HG02678 (cell line): ENCODE results near the gene ZNF672.
"Not testable (repeated sequence)": the region's sequence is repeated elsewhere in the genome, so short reads cannot be mapped to it uniquely, and the experiment has no call there.

Experiments
- ATAC-seq: cut with Tn5 transposase; IDR thresholded peaks from one replicate; pipeline ENCODE4 v1.9.1; 2021; ENCODE audit warnings: mild to moderate bottlenecking, moderate library complexity; ENCODE audit not compliant: unreplicated experiment

ZNF672 gene

DNA sequence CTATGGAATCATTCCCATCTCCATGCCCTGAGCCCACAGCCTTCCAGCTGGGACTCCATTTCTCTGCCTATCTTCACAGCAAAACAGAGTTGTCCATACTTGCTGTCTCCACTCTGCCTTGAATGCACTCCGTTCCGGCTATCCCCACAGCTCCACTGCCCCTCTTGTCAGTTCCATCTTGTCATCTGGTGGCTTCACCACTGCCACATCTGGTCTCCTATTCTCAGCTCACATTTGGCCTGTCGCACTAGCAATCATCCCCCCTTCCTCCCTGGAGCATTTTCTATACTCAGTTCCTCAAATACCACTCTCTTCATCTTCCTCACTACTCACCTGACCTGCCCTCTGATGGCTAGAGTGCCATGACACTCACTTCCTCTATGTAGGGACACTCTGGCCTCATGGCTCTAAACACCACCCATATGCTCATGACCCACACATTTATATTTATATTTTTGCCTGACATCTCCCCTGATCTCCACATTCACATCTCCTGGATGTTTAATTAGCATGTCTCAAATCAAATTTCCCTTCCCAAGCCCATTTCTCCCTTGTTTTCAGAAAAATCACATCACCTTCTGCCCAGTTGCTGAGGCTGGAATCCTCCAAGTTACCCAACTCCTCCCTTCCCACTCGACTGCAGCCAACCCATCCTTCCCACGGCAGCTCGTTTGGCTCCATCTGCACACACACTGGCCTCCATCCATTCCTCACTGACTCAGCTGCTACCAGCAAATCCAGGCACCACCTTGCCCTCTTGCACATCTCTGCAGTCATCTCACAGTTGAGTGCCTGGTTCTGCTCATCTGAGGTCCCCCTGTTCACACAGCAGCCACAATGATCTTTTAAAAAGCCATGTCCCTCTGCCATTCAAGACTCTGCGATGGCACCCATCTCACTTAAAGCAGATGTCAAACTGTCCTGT is 14.7 kb downstream of the ZNF672 start:
- no peak for ATAC-seq

DNA sequence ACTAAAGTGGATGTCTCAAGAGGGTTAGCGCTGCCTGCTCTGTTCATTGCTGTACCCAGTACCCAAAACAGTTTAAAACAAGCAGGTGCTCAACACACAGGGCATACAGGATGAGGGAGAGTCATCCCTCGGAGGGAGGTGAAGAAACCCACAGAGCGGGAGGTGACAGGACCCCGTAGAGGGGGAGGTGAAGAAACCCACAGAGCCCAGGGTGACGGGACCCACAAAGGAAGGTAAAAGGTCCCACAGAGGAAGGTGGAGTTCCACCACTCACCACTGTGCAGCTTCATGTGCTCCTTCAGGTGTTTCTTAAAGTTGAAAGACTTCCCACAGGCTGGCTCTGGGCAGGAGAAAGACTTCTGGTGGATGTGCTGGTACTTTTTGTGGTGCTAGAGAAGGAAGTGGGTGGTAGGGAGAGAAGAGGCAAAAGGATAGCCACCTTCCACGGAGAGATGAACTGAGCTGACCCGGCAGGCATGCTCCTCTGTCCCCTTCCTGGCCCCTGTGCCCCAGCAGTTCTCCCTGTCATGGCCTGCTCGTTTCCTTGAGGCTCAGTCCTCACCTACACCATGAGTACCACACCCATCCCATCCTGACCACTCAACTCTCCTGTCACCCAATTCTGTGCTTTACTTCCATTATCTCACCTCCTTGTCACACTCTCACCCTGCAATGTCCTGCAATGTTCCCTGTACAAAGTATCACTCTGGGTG is 15.8 kb downstream of the ZNF672 start:
- ATAC-seq = no peak

DNA sequence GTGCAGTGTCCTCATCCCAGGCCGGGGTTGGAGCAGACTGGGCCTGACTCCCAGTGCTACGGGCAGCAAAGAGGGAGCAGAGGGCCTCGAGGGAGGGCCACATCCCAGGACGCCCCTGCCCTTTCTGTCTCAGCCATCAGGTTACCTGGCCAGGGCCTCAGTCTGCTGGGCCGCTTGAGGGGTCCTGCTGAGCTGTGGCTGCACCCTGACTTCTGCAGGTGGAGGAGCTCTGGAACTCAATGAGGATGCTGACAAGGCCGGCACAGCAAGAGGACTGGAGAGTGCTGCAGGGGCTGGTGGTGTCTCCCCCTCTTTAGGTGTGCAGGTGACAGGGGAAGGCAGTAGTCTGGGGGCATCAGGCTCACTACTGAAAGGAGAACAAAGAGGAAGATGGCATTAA is 17.6 kb downstream of the ZNF672 start:
- no peak for ATAC-seq

DNA sequence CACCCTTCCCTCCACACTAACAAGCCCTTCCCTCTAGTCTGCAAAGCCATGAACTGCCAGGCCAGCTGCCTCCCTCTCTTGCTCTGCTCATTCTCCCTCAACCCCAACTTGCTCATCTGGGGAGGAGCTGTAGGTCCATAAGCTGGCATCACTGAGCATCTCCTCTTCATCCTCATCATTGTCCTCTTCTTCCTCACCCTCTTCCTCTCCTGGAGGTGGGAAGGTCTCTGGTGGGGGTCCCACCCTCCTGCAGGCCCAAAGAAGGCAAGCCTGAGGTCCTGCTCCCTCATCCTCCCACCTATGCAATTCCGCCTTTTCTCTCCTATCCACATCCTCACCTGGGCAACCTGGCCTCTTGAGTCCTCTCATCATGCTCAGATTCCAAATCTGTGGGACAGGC is 18.2 kb downstream of the ZNF672 start:
- no peak for ATAC-seq

DNA sequence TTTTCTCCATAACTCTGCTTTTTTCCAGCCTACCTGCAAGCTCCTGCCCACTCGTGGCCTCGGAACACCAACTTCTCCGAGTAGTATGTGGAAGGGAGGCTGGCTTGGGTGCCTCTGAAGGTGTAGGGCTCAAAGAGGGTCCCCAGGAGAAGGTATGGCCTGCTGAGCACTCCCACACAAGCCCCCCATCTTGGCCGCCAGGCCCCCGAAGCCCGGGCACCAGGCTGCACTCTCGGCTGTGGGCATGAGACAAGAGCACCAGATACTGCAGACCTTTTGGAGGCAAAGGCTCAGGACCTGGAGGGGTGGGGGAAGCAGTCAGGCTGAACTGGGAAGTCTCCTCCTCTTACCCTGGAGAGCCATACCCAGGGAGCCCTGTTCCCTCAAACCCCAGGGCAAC is 19.2 kb downstream of the ZNF672 start:
- ATAC-seq = no peak

DNA sequence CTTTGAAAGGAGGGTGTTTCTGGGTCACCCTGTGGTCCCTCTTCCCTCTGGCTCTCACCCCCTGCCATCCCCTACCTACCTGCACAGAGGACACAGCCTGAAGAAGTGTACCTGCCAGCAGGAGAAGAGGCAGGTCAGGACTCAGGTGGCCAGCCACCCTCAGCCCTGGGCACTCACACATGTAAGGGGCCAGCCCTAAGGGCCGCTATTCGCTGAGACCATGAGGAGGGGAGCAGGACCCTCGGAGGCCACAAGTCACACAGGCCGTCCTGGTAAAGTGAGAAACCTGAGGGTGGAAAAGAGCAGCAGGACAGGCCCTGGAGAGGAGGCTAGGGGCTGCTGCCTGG is 19.7 kb downstream of the ZNF672 start:
- no peak for ATAC-seq

DNA sequence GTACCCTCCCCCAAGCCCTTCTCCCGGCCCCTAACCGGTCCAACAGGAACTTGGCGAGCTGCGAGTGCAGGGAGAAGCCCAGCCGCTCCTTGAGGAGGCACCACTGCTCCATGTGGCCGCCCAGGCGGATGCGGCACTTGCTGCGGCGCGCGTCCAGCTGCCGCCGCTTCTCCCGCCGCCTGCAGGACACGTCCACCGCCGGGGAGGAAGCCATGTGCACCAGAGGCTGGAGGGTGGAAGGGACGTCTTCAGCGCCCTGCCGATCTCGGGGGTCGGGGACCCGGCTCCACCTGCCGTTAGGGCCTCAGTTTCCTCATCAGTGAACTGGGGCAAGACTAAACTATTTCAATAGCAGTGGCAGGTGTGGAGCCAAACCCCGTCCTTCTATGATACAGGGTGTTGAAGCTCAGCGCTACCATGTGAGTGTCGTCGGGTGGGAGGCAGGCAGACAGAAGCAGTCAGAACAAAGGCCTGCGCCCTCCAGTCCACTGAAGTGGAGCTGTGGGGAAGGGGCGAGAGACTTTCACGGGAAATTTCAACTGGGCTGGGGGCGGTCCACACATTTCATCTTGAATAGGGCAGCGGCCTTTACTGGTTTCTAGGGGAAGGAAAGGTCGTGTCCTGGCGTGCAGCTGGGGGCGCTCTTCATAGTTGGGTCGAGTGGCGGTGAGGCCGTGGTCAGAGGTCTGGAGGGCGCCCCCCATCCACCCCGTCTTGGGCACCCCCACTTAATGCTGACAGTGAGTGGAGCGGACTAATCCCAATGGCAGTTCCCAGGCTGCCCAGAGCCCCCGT is 20.3 kb downstream of the ZNF672 start:
- ATAC-seq = peak; percentile 31

DNA sequence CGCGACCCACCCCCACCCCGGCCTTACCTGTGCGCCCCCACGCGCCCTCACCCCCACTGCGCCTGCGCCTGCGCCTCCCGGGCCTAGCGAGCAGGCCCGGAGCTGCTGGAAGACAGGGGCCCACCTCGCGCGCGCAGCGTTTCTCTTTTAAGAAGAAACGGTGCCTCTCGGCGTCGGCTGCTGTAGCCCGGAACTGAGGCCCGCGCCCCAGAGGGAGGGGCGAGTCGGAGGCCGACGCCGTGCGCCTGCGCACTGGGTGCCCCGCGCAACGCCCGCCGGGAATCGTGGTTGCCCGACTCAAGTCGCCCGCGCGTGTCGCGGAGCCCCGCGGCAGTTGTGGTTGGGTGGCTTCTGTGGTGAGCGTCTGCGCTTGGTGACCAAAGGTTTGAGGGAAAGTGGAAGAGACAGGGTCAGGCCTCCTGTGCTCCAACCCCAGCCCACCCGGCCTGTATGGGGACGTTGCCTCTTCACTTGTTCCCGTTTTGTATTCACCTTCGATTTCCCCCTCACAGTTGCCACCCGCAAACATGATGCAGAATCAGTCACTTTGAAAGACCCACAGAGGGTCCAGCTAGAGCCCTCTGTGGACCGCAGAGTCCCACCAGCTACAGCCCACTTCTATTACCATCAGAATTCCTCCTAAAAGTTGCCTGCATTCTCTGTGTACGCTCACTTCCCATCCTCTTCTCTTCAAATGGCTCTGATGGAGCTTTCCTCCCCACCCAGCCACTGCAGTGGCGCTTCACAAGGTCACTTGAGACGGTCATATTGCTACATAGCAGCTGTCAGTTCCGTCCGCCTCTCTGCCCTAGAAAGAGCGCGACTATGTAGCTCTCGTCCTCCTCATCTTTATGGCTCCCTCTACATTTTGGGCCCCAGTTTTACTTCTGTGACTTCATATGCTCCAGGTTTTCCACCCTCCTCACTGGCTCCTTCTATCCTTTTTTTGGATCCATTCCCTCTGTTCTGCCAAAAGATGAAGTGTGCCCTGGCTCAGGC is 21.2 kb downstream of the ZNF672 start, which contains the start of gene ZNF692:
Gene ZNF692 (minus strand): TSS at position 195 of the 999 bp plus-strand sequence. CDS start 776 bp downstream, outside the sequence.
- peak; percentile 79 for ATAC-seq

DNA sequence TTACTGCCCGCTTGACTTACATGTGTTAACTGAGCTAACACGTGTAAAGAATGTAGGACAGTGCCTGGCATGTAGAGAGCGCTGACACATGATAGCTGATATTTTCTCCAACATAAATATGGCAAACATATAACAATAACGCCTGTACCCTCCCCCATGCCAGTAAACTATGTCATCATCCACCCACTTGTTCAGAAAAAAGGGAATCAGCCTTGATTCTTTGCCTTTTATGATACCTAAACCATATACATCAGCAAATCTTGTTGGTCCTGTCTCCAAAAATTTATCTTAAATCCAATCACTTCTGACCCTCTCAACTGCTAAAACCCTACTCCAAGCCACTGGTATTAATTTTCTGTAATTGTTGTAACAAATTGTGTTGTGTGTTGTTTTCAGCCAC is 22.0 kb downstream of the ZNF672 start:
- no peak for ATAC-seq

DNA sequence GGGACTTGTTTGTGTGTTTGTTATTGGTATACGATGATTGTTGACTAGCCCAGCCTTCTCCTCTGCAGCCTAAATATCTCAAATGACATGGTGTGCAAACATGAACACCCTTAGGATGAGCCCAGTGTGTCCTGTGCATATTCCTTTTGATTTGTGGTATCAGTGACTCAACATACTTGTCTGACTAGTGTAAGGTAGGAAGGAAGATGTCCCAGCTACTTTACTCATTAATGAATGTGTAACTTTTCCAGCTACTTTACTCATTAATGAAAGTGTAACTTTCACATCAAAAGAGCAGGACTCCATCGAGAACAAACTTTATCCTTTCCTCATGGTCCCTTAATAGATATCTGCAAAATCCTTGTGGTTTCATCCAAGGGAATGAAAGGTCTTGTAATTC is 23.6 kb downstream of the ZNF672 start:
- ATAC-seq = no peak

DNA sequence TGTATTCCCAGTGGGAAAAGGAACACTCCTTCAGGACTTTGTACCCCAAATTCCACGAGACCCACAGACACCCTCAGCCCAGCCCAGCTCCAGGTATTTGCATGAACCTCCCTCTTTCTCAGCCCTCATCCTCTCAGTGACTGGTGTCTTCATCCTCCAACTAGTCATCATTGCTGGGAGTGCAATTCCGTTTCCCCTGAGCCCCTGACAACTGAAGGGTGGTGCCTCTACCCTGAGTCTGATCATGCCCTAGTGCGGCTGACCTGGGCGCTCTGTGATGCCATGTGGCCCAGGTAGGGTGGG is 24.6 kb downstream of the ZNF672 start:
- ATAC-seq = peak; percentile 2

DNA sequence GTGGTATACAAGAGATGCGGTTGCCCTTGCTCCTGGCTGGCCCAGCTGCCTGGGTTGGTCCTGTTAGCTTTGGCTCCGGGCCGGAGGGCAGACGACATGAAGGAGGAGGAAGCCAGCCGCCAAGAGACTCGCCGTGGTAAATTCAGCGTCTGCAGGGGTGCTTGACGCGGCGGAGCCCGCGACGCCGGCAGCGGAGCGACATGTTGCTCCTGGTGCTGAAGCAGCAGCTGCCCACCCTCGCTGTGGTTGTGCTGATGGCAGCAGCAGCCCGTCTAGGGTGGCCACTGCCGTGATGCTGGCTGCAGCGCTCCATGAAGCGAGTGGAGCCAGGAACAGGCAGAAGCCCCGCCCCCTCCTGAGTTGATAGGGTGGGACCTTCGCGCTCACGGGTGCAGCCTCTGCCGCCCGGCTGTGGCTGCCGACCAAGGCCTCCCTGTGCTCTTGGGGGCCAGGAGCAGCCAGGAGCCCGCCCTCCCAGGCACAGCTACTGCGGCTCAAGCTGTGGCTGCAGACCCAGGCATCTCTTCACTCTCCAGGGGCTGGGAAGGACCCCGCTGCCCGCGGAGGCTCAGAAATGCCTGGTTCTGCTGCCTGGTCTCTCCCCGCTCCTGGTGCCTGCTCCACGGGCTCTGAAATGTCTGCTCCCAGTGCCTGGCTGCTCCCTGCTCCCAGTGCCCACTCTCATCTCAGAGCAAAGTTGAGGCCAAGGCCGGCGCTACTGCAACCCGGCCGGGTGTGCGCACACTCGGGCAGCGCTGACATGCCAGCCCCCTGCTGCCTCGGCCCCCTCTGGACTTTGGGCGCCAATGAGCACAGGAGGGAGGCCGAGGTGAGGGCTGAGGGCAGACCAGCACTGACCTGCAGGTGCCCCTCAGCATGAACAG is 25.2 kb downstream of the ZNF672 start:
- ATAC-seq = peak; percentile 70

DNA sequence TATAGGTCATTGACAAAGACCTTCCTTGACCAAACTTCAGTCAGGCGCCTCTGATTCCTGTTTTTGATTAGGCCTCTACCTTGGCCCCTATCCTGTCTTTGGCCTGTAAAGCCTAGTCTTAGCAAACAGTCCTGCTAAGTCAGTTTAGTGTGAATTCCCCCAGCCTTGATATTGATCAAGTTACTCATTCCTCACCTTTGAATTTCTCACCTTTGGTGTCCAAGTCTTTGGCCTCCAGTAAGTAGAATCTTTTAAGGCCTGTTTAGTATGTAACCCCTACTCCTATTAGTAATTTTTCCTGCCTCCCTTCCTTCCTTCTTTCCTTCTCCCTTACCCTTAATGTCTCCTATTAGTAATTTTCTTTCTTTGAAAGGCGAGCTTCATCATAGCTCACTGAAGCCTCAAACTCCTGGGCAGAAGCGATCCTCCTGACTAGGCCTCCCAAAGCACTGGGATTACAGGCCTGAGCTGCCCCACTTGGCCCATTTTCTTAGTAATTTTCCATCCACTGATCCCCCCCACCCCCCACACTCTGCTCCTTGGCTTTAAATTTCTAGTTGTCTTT is 33.9 kb downstream of the ZNF672 start:
- no peak for ATAC-seq

DNA sequence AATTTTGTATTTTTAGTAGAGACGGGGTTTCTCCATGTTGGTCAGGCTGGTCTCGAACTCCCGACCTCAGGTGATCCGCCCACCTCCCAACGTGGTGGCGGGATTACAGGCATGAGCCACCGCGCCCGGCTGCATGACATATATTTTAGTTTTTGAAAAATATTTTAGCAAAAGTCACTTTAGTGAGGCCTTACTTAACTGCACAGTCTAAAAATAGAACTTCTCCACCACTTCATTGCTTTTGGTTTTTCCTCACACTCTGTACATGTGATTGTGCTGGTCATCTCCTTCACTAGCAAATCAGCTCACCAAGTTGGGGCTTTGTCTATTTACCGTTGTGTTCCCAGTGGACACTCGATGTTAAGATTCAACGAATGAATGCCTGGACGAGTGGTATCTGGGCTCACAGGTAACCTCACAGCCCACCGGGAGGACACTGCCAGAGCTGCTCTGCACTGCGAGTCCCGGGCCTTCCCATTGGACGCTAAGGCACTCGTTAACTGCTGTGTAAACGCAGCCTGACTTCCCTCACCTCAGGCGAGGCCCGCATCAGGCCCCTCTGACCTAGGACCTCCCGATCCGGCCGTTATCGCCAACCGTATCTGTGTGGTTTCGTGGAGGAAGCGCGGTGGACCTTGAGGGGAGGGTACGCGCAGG is 34.9 kb downstream of the ZNF672 start:
- ATAC-seq = peak; percentile 35

DNA sequence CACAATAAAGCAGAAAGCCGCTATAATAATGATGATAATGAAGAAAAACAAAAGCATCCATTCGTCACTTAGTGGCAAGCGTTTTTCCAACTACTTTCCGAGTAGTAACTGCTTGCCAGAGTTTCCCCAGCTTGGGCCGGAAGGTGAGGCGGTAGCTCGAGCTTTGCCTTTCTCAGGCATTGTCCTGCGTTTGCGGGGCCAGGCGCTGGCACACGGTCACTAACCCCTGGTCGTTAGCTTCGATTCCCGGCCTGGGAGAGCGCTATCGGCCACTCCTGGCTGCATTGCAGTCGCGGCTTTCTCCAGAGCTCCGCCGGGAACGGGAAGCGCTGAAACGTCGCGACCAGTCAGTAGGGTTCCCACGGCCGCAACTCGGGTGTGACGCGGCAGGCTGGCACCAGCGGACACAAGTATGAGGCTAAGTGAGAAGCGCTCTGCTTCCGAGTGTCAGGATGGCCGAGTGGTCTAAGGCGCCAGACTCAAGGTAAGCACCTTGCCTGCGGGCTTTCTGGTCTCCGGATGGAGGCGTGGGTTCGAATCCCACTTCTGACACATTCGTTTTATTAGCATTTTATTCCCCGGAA is 35.5 kb downstream of the ZNF672 start:
- peak; percentile 78 for ATAC-seq

DNA sequence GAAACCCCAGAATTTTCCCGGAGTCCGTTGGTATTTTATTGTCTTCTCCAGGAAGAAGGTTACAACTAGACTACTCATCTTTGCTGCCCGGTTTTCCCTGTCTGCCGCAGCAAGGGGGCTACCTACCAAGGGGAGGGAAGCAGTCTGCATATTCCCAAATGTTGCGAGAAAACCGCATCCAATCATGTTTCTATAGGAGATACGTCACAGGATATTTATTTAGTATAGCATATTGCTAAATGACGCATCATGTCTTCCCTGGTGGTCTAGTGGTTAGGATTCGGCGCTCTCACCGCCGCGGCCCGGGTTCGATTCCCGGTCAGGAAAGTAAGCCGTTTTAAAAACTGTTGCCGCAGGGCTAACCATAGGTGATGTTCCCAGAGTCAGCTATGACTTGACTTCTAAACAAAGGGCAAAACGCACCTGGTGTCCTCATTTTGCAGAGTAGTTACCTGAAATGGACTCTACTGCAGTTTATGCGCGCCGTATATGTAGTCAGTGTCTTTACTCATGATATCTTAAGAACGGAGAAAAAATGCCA is 36.0 kb downstream of the ZNF672 start:
- peak; percentile 75 for ATAC-seq

DNA sequence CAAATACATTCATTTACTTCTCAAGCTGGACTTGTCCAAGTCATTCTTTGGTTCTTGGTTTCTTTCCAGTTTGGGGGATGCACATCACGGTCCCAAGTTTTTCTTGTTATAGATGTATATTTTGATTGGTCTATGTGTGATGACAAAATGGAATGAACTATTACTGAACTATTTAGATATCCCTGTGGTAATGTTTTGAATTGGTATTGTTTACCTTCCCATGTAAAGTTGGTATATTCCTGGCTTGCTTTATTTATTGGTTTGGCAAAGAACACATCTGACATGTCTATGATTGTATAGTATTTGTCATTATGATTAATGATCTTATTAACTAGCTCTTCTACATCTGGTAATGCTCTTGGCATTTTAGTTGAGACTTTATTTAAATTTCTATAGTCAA is 43.2 kb downstream of the ZNF672 start:
- ATAC-seq = no peak

DNA sequence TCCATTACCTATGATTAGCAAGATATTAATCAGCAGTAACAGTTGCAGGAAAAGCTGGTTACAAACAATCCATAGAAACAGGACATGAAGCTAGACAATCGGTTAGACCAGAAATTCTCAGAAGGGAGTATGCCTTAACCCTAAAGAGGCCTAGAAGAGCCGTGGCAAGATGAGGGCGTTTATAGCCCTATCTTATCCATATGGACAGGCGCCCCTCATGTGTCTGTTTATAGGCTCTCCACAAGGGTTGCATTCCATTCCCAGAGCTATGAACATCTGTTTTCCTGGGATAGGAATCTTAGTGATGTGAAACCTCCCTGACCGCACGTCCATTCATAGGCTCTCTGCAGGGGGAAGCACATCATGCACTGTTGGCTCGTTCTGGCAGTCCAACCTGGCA is 44.4 kb downstream of the ZNF672 start:
- ATAC-seq = not testable (repeated sequence)
